Liver (tissue), 9 donors: ENCODE data around the gene SLC4A3. TPM values are rescaled to one million over a fixed set of nuclear protein-coding genes. Genes with fewer than 3 reads are reported as not detected.

Source experiments
- DNase-seq: peaks from one replicate; pipeline ENCODE4 v3.0.0-alpha.2; 2017; ENCODE audit warnings: low spot score
- H3K27ac ChIP-seq, 2 donors: one replicate each; pipeline ENCODE4 v1.7.0; 2013; ENCODE audit warnings: inconsistent platforms in 2 of 2, low read length in 2 of 2, control low read depth in 1 of 2, low read depth in 1 of 2, mild to moderate bottlenecking in 1 of 2
- H3K27me3 ChIP-seq, 4 donors: one replicate each; pipeline versions ENCODE4 v1.6.1 to v1.7.0; 2013; ENCODE audit warnings: low read length in 3 of 4, inconsistent platforms in 1 of 4, mild to moderate bottlenecking in 1 of 4, moderate library complexity in 1 of 4; ENCODE audit not compliant: control insufficient read depth in 4 of 4, insufficient read depth in 4 of 4
- H3K36me3 ChIP-seq, 4 donors: one replicate each; pipeline versions ENCODE4 v1.6.1 to v1.7.0; 2013; ENCODE audit warnings: low read length in 3 of 4, mild to moderate bottlenecking in 3 of 4, low read depth in 1 of 4, moderate library complexity in 1 of 4; ENCODE audit not compliant: control insufficient read depth in 4 of 4, insufficient read depth in 3 of 4
- H3K4me1 ChIP-seq, 4 donors: one replicate each; pipeline versions ENCODE4 v1.6.1 to v1.7.0; 2013; ENCODE audit warnings: low read length in 3 of 4, mild to moderate bottlenecking in 3 of 4, moderate library complexity in 1 of 4; ENCODE audit not compliant: control insufficient read depth in 4 of 4, insufficient read depth in 4 of 4
- H3K4me3 ChIP-seq, 3 donors: one replicate each; pipeline versions ENCODE4 v1.6.1 to v1.7.0; 2013; ENCODE audit warnings: low read length in 3 of 3, control low read depth in 1 of 3, low read depth in 1 of 3, mild to moderate bottlenecking in 1 of 3
- H3K9ac ChIP-seq, 2 donors: one replicate each; pipeline ENCODE4 v1.7.0; 2013; ENCODE audit warnings: low read length in 2 of 2, mild to moderate bottlenecking in 2 of 2, moderate library complexity in 2 of 2, control low read depth in 1 of 2, low read depth in 1 of 2
- H3K9me3 ChIP-seq, 4 donors: one replicate each; pipeline versions ENCODE4 v1.6.1 to v1.7.0; 2013; ENCODE audit warnings: low read length in 3 of 4; ENCODE audit not compliant: control insufficient read depth in 4 of 4
- ATF3 ChIP-seq: IDR thresholded peaks from 2 replicates; pipeline ENCODE4 v1.6.1; 2016; ENCODE audit warnings: antibody characterized with exemption
- CTCF ChIP-seq: fragments of 150-350 bp; IDR thresholded peaks from 2 replicates; pipeline ENCODE4 v1.5.1; 2017; ENCODE audit warnings: improper control_type of control experiment, low read depth, low read length; ENCODE audit not compliant: missing input control
- EGR1 ChIP-seq, 2 donors: IDR thresholded peaks; 2 replicates each; pipeline ENCODE4 v1.6.1; 2016 to 2018; ENCODE audit warnings: antibody characterized with exemption in 2 of 2, low read depth in 2 of 2
- FOXA1 ChIP-seq: IDR thresholded peaks from 2 replicates; pipeline ENCODE4 v1.6.1; 2016; ENCODE audit warnings: antibody characterized with exemption
- FOXA2 ChIP-seq: IDR thresholded peaks from 2 replicates; pipeline ENCODE4 v1.6.1; 2016; ENCODE audit warnings: antibody characterized with exemption
- GABPA ChIP-seq, 2 donors: IDR thresholded peaks in 1 of 2; conservative IDR thresholded peaks in 1 of 2; 2 replicates each; pipeline ENCODE4 v1.6.1; 2016; ENCODE audit warnings: antibody characterized with exemption in 2 of 2, mild to moderate bottlenecking in 1 of 2, moderate library complexity in 1 of 2
- HNF4A ChIP-seq, 2 donors: conservative IDR thresholded peaks; 2 replicates each; pipeline ENCODE4 v1.6.1; 2016; ENCODE audit warnings: antibody characterized with exemption in 2 of 2, mild to moderate bottlenecking in 2 of 2
- HNF4G ChIP-seq: IDR thresholded peaks from 2 replicates; pipeline ENCODE4 v1.6.1; 2016; ENCODE audit warnings: antibody characterized with exemption
- JUND ChIP-seq, 2 donors: IDR thresholded peaks; 2 replicates each; pipeline ENCODE4 v1.6.1; 2016; ENCODE audit warnings: antibody characterized with exemption in 2 of 2
- MAX ChIP-seq: IDR thresholded peaks from 2 replicates; pipeline ENCODE4 v1.6.1; 2016; ENCODE audit warnings: antibody characterized with exemption
- NR2F2 ChIP-seq: IDR thresholded peaks from 2 replicates; pipeline ENCODE4 v1.6.1; 2016; ENCODE audit warnings: antibody characterized with exemption
- RAD21 ChIP-seq, 2 donors: IDR thresholded peaks; 2 replicates each; pipeline ENCODE4 v1.6.1; 2016; ENCODE audit warnings: antibody characterized with exemption in 2 of 2, mild to moderate bottlenecking in 2 of 2
- REST ChIP-seq: IDR thresholded peaks from 2 replicates; pipeline ENCODE4 v1.6.1; 2016; ENCODE audit warnings: antibody characterized with exemption, mild to moderate bottlenecking
- RXRA ChIP-seq, 2 donors: IDR thresholded peaks; 2 replicates each; pipeline ENCODE4 v1.6.1; 2017 to 2018; ENCODE audit warnings: antibody characterized with exemption in 2 of 2, mild to moderate bottlenecking in 1 of 2
- SP1 ChIP-seq: IDR thresholded peaks from 2 replicates; pipeline ENCODE4 v1.6.1; 2018; ENCODE audit warnings: antibody characterized with exemption, mild to moderate bottlenecking
- TAF1 ChIP-seq: conservative IDR thresholded peaks from 2 replicates; pipeline ENCODE4 v1.6.1; 2016; ENCODE audit warnings: antibody characterized with exemption, mild to moderate bottlenecking
- YY1 ChIP-seq: IDR thresholded peaks from 2 replicates; pipeline ENCODE4 v1.6.1; 2016; ENCODE audit warnings: antibody characterized with exemption, mild to moderate bottlenecking
- ZBTB33 ChIP-seq: IDR thresholded peaks from 2 replicates; pipeline ENCODE4 v1.6.1; 2016; ENCODE audit warnings: antibody characterized with exemption
- WGBS: extraction: QIAGEN DNeasy Blood & Tissue Kit; methylation state at CpG from one replicate; pipeline ENCODE4 v1.1.7; 2013; 5-methylcytosine and 5-hydroxymethylcytosine counted together
- polyA plus RNA-seq, 2 donors: library from polyadenylated mRNA; stranded (reverse) in 1 of 2; unstranded in 1 of 2; fragments of 200-250 nt in 1 of 2; fragments of >200 nt in 1 of 2; fragmentation: Nextera tagmentation in 1 of 2; extraction: Ambion mirVana in 1 of 2; gene quantifications; one replicate each; pipeline versions ENCODE4 v1.2.1 to v1.2.3, GENCODE V29; 2013 to 2015
- total RNA-seq, 2 donors: library from RNA; depleted of rRNA; stranded (reverse); fragments of >200 nt; gene quantifications; one replicate each; pipeline ENCODE4 v1.2.3, GENCODE V29; 2014
- donor health status: healthy.
- donor health status: healthy.
- donor health status: healthy.
- donor health status: healthy.
- donor health status: healthy.

SLC4A3 gene
- total and polyA plus RNA-seq, 4 donors: 0.08 to 0.19 (median 0.08) TPM

- 89% methylated on average over 15 of the region's 15 CpGs for WGBS
- H3K36me3 ChIP-seq: peaks cover 9 to 41% (median 11%) of the 10 kb centered on the region in 4 donors
Observed at GRCh38 chr2:219608399-219608964, 18.9 kb upstream of the SLC4A3 start.

More at GRCh38 chr2:219608399-219608964, 18.9 kb upstream of the SLC4A3 start:
- H3K27me3 ChIP-seq: no peaks in the 10 kb centered on the region
- H3K4me3 ChIP-seq: no peak overlapping the region
- TF ChIP-seq RXRA (IDR thresholded peaks at IDR 0.05) (no peak), GABPA (IDR thresholded peaks at IDR 0.05 in 1 of 2, conservative IDR thresholded peaks at IDR 0.05 in 1 of 2) (no peak), REST (no peak), HNF4A (conservative IDR thresholded peaks at IDR 0.05) (no peak), FOXA2 (no peak), YY1 (no peak), FOXA1 (no peak), MAX (no peak), EGR1 (IDR thresholded peaks at IDR 0.05; ENCODE audit: low read depth in 2 of 2) (no peak), RAD21 (IDR thresholded peaks at IDR 0.05) (no peak), HNF4G (no peak), SP1 (no peak), TAF1 (no peak), ATF3 (no peak), CTCF (no peak), NR2F2 (no peak), JUND (IDR thresholded peaks at IDR 0.05) (no peak), ZBTB33 (no peak)
- DNase-seq: no peak
- H3K9me3 ChIP-seq: no peaks in the 10 kb centered on the region
- H3K9ac ChIP-seq: no peak overlapping the region
- H3K4me1 ChIP-seq: no peaks in the 10 kb centered on the region
- no peak overlapping the region for H3K27ac ChIP-seq
